GM12878 (cell line): ENCODE results near the gene PLEKHG1. TPM values are rescaled to one million over a fixed set of nuclear protein-coding genes. Genes with fewer than 3 reads are reported as not detected.

ENCODE experiments used
- BCL3 ChIP-seq: IDR thresholded peaks from 2 replicates; pipeline ENCODE4 v1.6.1; 2011; ENCODE audit warnings: borderline replicate concordance, low read depth, mild to moderate bottlenecking, moderate library complexity, low read length; ENCODE audit not compliant: insufficient read depth, poor library complexity, severe bottlenecking
- BHLHE40 ChIP-seq, 2 experiments: fragments of 450-650 bp in 1 of 2; IDR thresholded peaks; 2 replicates each; pipeline ENCODE4 v1.6.1; 2011 to 2017; ENCODE audit warnings: low read depth in 2 of 2, borderline replicate concordance in 1 of 2, improper control_type of control experiment in 1 of 2, low read length in 1 of 2, mild to moderate bottlenecking in 1 of 2
- CEBPZ ChIP-seq: fragments of 150-350 bp; IDR thresholded peaks from 2 replicates; pipeline ENCODE4 v1.6.1; 2016; ENCODE audit warnings: low read depth, low read length
- NRF1 ChIP-seq: conservative IDR thresholded peaks from 2 replicates; pipeline ENCODE4 v1.6.1; 2011; ENCODE audit warnings: mild to moderate bottlenecking, low read depth, low read length, improper control_type of control experiment
- STAT3 ChIP-seq: IDR thresholded peaks from 2 replicates; pipeline ENCODE4 v1.6.1; 2011; ENCODE audit warnings: low read depth, low read length, improper control_type of control experiment
- TCF3 ChIP-seq: IDR thresholded peaks from 2 replicates; pipeline ENCODE4 v1.6.1; 2012; ENCODE audit warnings: low read depth, mild to moderate bottlenecking, low read length, borderline replicate concordance; ENCODE audit not compliant: insufficient read depth
- YBX1 ChIP-seq: fragments of 450-650 bp; IDR thresholded peaks from 2 replicates; pipeline ENCODE4 v1.6.1; 2016; ENCODE audit warnings: antibody characterized with exemption
- polyA plus RNA-seq, 11 experiments: library from polyadenylated mRNA; depleted of rRNA in 4 of 11; unstranded in 6 of 11; stranded (reverse) in 5 of 11; fragments of >200 nt; fragmentation: Nextera tagmentation in 4 of 11; fragmentation: Illumina TruSeq in 1 of 11; extraction: Ambion mirVana in 4 of 11; extraction: Trizol in 1 of 11; gene quantifications; 1 replicate in 1 of 11; 2 replicates in 10 of 11; pipeline versions ENCODE4 v1.2.1 to v1.2.3, GENCODE V29; 2011 to 2016; ENCODE audit warnings: inconsistent platforms in 2 of 11, missing spikeins in 2 of 11, low read depth in 1 of 11
- total RNA-seq, 4 experiments: library from RNA; depleted of rRNA in 3 of 4; stranded (reverse); fragments of >200 nt in 3 of 4; fragmentation: Illumina TruSeq in 1 of 4; extraction: Trizol in 1 of 4; gene quantifications; 2 replicates each; pipeline versions ENCODE4 v1.2.1 to v1.2.3, GENCODE V29; 2013 to 2021

Gene PLEKHG1
- total and polyA plus RNA-seq, 10 of the 15 experiments (the other 5 are each of a cell fraction or from before 2014, with no cell fraction given), result 0.77 to 17.2 (median 4.9) TPM

GRCh38 chr6:150636808-150637207 lies 37.1 kb downstream of the PLEKHG1 start (continued):
- TF ChIP-seq BCL3 (peak; percentile 31), NRF1 (no peak), CEBPZ (no peak), STAT3 (no peak), BHLHE40 (IDR thresholded peaks at IDR 0.05; ENCODE audit: borderline replicate concordance in 1 of 2, low read depth in 2 of 2, low read length in 1 of 2) (no peak), YBX1 (no peak), TCF3 (no peak)
